Left lobe of liver (tissue), 2 donors: ENCODE measurements around the gene ATE1. TPM values are rescaled to one million over a fixed set of nuclear protein-coding genes. Genes with fewer than 3 reads are reported as not detected.
"Not testable (repeated sequence)": the region's sequence is repeated elsewhere in the genome, so short reads cannot be mapped to it uniquely, and the experiment has no call there.

Source experiments
- ATAC-seq: fragments of 200-7000 bp; cut with Tn5 transposase; one replicate; pipeline ENCODE4 v1.9.1; 2020; ENCODE audit warnings: mild to moderate bottlenecking, moderate library complexity
- DNase-seq: peaks from one replicate; pipeline ENCODE4 v3.0.0-alpha.2; 2020; ENCODE audit warnings: low spot score
- total RNA-seq: library from RNA; stranded (reverse); gene quantifications from one replicate; pipeline ENCODE4 v1.2.1, GENCODE V29; 2021
- donor health status: DM: no; HTN: no; CAD: no; lungs with moderate emphysema.
- donor health status: DM: no; HTN: yes; CAD: no.

Gene ATE1
- total RNA-seq, 1 donor from 2014 or later, result 20.1 TPM

DNA sequence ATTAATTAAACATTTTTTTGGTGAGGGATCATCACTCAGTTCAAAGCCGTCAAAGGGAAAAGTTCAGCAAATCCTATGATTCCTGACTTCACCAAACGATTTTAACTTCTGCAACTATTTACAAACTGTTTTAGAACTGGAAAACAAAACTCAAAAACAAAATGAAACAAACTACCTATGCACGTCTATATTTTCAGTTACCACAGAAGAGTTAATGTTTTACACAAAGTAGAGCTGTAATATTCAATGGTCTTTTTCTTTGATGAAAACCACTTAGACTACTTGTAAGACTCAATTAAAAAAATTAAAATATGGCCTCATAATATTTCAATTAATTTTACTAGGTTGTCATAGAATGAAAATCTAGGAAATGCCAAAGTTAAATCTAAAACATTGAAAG lies 131.5 kb downstream of the ATE1 start:
- DNase-seq, result no peak
- ATAC-seq, result no peak

DNA sequence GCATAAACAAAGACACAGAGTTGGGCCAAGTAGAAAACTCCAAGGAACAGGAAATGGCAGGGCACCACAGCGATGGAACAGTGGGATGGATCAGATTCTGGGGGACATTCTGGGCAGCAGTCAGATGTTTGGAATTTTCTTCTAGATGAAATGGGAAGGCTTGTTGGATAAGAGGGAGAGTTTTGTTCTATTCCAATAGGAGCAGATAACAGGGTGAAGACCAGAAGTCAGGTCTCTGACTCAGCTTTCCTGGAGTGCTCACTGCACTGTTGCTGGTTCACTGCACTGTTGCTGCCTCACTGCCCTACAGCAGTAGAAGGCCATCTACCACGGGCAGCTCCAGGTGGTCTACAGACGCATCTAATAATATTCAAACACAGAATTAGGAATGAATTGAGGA lies 135.6 kb downstream of the ATE1 start:
- ATAC-seq (no peak), DNase-seq (no peak)

DNA sequence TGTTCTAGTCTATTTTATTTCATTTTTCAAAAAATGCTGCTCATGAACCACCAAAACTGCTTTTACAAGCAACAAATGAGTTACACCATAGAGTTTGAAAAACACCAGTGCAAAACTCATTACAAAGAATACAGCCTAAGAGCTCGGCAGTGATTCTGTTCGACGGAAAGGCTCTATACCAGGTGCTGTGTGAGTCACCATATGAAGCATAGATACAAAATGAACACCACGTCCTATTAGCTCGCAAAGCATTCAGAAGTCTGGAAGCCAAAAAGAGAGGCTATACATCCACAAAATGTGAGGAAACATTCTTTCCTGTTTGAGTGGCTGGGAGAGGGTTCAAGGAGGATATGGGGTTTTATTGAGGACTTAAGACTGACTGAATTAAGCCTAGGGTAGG lies 136.1 kb downstream of the ATE1 start:
- DNase-seq (no peak), ATAC-seq (no peak)

DNA sequence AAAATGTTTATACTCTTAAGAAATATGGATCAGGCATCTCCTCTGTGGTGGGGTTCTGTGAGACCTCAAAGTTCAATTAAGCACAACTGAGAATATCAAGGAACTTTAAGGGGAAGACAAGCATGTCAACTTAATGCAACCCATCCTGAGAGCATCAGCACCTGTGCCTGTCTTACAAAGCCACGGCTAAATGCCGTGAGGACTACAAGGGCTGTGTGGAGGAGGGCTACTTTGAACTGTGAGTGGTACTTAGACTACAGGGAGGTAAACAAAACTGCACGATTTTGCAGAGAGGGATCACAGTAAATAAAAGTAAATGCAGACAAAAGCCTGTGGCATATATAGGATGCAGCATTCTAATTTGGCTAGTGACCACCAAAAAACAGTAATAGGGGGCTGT lies 139.1 kb downstream of the ATE1 start:
- ATAC-seq, result peak; percentile 15
- no peak for DNase-seq

DNA sequence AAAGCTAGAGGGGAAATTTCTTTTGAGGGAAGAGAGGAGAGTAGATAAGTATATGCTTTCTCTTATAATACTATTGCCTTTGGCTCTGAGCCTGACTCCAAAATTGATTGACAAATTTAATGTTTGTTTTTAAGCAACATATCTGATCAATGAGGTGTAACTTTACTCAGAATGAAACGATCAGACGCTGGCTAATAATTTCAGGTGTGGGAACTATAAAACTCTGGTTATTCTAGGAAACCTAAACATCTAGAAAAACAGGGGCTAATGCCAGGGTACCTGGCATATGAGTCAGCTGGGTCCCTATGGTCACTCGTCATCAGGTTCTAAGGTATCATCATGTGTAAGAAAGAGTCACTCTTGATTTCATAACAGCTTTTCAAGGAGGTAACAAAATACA lies 139.7 kb downstream of the ATE1 start:
- DNase-seq (no peak), ATAC-seq (peak; percentile 53)

DNA sequence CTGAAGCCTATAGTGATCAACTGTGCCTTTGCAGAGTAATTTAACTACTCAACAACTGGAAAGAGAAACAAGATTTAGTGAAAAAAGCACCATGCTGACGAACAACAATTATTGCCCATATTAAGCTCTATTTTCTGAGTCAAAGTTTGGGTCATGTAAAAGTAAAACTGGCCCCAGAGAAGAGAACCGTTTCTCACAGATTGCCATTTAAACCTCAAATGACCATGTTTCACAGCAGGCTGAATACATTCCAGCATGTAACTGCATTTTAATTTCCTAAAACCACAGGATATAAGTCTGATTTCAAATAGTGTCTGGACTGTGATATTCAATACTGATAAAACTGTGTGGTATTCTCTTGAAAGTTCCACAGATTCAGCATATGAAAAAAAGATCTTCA lies 140.7 kb downstream of the ATE1 start:
- DNase-seq (no peak), ATAC-seq (no peak)

DNA sequence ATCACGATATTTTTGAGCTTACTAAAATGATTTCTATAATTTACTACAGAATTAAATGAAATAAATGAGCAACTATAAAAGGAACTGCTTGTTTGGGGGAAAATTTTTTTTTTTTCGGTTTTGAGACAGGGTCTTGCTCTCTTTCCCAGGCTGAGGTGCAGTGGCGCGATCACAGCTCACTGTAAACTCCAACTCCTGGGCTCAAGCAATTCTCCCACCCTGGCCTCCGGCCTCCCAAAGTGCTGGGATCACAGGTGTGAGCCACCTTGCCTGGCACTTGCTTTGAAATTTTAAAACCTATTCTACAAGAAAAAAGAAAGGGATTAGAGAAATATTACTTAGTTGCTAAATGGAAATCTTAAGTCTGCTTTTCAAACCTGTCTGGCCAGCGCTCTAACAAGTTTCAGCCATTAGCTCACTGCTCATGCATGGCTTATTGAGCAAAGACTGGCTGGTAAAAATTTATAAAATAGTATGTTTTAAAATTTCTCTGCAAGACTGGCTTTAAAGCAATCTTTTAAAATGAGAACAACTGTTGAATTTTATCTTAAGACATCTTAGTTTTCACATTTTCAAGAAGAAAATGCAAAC lies 144.0 kb downstream of the ATE1 start:
- DNase-seq, result no peak

DNA sequence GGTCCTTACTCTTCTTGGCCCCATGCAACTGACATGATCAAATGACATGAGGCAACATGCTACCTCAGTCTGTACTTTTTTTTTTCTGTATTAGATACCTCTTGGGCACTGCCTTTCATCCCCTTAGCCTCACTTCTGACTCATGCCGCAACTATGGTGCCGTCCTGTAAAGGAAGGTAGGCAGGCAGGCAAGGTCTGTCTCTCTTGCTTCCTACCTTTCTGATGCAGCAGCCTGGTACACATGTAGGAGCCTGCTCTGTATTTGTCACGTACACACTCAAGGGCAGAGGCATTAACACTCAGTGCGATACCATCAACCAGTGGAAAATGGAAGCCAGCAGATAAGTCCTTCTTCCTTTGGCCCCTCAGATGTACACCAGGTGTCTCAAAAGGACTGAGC lies 146.7 kb downstream of the ATE1 start:
- no peak for DNase-seq
- no peak for ATAC-seq

More for the DNA sequence above, 144.0 kb downstream of the ATE1 start:
- no peak for ATAC-seq

DNA sequence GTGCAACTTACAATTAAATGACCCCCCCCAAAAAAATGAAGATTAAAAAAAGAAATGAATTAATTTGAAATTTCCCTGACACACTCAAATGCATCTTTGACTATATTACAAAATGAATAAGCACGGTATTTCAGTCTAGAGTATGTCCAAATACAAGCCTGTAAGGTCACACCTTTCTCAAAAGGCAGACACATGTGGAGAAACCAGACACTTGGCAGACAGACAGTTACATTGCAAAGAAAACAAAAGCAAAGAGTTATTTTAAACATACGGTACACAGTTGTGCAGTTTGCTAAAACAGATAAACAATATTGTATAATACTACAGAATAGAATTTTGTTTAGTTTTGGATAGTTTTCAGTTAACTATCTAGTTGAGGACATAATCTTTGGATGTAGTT lies 153.0 kb downstream of the ATE1 start:
- no peak for DNase-seq
- ATAC-seq, result peak; percentile 44

DNA sequence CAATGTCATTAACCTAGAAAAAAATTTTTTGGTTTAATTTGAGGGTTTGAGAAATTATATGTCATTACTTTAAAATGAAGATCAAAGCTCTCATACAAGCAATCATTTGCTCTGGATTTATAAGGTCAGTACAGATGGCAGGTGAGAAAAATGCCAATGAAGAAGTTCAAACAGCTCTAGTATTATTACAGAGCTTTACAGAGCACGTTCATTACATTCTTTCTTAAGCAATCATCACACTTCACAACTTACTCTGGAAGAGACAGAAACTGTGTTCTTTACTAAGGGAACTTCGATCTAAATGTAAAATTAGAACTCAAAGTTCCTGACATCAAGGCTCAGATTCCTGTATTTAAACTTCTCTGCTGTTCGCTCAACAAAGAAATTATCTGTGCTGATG lies 153.4 kb downstream of the ATE1 start:
- DNase-seq, result no peak
- ATAC-seq, result no peak

DNA sequence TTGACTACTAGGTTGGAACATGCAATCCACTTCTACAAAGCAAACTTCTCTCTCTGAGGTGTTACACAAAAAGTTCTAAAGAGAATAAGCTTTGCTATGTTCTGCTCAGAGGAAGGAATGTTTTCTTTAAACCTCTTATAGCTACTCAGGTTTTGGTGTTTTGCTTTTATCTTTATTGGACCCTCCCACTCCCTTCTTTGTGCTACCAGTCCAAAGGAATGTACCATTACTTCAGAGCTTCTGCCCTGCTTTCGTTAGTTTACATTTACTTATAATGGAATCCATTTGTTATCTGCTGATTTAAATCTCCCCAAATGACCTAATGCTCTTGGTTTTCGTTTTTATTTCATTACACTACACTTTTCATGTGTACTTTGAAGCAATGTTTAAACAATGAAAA lies 154.9 kb downstream of the ATE1 start:
- ATAC-seq (no peak), DNase-seq (no peak)

DNA sequence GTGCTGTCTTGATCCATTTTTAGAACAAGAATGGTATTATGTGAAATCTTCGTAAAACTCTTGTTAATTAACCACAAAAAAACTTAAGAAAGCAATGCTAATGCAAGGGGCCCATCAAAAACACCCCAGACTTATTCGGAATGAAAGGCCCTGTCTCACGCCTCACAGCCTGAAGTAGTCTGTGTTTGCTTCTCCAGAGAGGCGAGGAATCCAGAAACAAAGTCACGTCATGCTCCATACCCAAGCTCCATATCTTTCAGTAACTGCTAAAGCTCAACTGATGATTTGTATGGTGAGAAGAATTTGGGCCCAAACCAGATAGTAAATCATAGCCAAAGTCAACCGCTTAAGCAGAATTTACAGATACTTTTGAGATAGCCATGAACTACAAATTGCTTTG lies 155.4 kb downstream of the ATE1 start:
- ATAC-seq, result no peak

DNA sequence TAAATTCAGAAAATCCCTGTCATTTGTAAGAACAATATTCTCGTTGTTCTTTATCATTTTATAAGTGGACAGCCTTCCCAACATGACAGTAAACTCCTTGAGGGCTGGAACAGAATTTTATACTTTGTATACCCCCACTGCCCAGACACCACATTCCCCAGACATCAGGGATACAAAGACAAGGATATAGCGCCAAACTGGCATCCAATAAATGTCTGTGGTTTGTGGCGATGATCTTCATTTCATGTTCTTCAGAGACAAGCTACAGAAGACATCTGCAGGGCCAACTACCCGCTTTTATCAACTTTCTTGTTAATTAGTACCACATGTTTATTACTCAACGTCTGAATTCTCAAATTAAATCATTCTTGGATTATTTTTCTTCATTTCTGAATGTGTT lies 155.9 kb downstream of the ATE1 start:
- ATAC-seq (no peak), DNase-seq (no peak)

More for the DNA sequence above, 155.4 kb downstream of the ATE1 start:
- DNase-seq, result no peak

DNA sequence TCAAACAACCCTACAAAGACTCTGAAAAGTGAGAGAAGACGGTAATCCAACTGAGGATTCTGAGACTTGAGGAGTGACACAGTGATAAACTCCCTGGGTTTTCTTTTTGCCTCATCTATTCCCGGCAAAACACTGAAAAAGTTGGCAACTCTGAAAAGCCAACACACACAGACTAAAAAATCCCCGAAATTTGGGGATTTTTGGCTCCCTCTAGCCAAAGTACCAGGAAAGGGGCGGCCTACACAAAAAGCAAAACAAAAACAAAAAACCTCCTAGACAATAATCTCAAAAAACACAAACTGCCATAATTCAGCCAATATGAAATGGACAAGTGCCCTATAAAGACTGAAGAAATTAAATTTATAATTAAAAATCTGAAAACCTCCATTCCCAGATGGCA lies 161.4 kb downstream of the ATE1 start:
- DNase-seq (no peak), ATAC-seq (no peak)

DNA sequence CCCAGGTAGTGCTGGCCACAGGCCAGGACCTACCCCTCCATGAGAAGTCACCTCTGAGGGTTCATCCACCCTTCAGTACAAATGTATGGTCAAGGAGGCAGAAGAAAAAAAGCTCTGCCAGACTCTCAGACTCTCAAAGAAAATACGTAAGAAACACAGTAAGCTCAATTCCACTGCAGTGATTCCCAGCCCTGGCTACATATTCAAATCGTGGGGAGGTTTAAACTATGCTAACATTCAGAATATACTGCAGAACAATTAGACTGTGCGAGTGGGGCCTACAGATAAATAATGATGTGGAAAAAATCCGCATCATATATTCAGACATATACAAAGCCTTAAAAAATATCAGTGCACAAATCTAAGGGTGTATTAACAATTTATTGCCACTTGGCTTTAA lies 162.6 kb downstream of the ATE1 start:
- ATAC-seq (no peak), DNase-seq (no peak)

DNA sequence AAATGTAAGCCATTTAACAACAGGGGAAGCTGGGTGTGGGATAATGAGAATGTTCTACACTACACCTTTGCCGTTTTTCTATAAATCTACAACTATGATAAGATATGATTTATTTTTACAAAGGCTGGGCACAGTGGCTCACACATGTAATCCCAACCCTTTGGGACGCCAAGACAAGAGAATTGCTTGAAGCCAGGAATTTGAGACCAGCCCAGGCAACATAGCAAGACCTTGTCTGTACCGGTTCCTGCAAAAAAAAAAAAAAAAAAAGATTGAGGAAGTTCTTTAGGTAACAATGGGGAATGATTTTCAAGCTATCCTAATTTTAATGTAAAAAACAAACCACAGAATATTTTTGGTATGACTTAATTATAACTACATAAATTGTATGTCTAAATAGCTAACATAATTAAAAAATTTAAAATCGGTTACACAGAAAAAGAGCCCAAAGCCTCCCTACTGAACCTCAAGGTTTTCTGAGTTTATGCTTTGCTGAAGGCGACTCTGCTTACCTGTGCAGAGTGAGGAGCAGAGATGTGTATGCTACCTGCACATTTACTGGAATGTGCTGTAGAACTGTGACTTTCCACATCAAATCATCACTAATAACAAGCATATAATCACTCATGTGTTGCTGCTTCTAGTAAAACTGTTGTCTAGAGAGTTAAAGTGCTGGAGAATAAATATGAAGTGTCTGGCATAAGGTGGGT lies 163.4 kb downstream of the ATE1 start:
- ATAC-seq, result no peak
- no peak for DNase-seq

DNA sequence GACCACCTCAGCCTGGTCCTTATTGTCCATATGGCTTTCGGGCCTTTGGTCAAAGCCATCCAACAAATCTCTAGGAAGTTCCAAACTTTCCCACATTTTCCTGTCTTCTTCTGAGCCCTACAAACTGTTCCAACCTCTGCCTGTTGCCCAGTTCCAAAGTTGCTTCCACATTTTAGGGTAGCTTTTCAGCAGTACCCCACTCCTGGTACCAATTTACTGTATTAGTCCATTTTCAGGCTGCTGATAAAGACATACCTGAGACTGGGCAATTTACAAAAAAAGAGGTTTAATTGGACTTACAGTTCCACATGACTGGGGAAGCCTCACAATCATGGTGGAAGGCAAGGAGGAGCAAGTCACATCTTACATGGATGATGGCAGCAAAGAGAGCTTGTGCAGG lies 170.6 kb downstream of the ATE1 start:
- DNase-seq, ATAC-seq: not testable (repeated sequence)

DNA sequence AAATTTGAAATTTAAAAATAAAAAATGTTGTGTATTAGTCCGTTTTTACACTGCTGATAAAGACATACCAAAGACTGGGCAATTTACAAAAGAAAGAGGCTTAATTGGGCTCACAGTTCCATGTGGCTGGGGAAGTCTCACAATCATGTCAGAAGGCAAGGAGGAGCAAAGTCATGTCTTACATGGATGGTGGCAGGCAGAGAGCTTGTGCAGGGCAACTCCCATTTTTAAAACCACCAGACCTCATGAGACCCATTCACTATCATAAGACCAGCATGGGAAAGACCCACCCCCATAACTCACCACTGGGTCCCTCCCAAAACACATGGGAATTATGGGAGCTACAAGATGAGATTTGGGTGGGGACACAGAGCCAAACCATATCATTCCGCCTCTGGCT lies 172.3 kb downstream of the ATE1 start:
- not testable (repeated sequence) for ATAC-seq, DNase-seq

DNA sequence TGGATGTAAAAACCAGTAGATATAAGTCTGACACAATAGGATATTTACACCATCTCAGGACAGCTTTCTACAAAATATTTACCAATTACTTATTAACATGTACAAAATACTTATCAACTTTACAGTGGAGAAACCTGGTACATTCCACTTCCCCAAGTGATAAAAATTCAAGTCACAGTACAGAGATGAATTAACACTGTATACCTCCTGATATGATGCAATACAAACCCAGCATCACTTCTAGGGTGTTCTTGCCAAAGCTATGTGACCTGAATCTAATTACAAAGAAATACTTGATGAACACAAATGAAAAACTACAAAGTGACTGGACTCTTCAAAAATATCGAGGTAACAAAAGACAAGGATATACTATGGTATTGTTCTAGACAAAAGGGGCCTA lies 173.2 kb downstream of the ATE1 start:
- no peak for DNase-seq
- ATAC-seq, result no peak

DNA sequence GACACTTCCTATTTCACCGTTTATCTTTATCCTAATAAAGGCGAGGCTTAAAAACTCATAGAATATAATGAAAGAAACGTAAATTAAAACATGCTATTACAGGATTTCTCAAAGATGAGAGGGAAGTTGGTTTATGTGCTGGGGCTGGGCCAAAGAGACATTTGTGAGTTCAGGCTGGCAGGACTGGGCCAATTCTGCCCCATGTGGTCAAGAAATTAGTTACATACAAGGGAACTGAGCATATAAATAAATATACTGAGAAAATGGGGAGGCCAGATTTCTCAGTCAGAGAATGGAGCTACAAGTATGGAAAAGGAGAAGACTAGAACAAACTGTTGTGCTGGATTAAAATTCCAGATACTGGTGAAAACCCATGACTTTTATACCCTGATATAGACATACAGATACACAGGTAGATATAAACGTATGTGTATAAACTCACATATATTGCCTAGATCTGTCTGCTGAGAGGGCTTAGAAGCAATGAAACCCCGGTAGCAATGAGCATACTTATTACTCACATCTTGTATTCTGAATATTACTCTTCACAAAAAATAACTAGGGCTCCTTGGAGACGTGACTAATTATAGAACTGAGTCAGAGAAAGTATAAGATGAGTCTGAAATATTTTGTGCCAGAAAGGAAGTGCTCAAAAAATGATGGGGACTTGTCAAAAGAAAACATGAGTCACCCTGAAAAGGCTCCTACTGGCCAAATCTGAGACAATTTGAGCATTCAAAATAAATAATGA lies 173.9 kb downstream of the ATE1 start:
- peak; percentile 34 for ATAC-seq
- DNase-seq, result no peak

DNA sequence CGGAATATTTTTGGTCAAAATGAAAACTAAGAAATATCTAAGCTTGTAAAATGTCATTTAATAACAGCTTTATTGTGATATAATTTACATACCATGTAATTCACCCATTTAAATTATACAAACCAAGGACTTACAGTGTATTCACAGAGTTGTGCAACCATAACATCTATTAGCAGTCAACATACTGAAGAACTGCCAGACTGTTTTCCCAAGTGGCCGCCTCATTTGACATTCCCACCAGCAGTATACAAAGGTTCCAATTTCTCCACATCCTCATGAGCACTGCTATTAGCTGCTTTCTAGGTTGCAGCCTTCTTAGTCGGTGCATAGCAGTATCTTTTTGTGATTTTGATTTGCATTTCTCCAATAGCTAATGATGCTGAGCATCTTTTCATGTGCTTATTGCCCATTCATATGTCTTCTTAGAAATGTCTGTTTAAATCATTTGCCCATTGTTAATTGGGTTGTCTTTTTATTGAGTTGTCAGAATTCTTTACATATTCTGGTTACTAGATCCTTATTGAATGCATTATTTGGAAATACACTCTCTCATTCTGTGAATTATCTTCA lies 176.6 kb downstream of the ATE1 start:
- ATAC-seq (no peak), DNase-seq (no peak)
